Pancreas (tissue), 10 donors: ENCODE measurements around the gene SLC36A2. TPM values are rescaled to one million over a fixed set of nuclear protein-coding genes. Genes with fewer than 3 reads are reported as not detected.

Source experiments
- ATAC-seq, 4 donors: fragments of 200-7000 bp; cut with Tn5 transposase; one replicate each; pipeline versions ENCODE4 v1.8.0 to v1.9.1; 2020; ENCODE audit warnings: mild to moderate bottlenecking in 4 of 4, moderate library complexity in 4 of 4
- DNase-seq, 6 donors: peaks; one replicate each; pipeline ENCODE4 v3.0.0-alpha.2; 2020
- FAIRE-seq: peaks from 2 replicates; lab custom pipeline; 2012; peaks lifted over from hg19 to GRCh38; lab: Jason Lieb, UNC
- H3K27ac ChIP-seq, 4 donors: fragments of 200-600 bp; sonication (generic); 1 replicate in 3 of 4; 2 replicates in 1 of 4; pipeline versions ENCODE4 v1.5.0 to v1.8.0; 2020
- H3K27me3 ChIP-seq, 4 donors: fragments of 200-600 bp; one replicate each; pipeline ENCODE4 v1.8.0; 2021
- H3K36me3 ChIP-seq, 3 donors: fragments of 200-600 bp; sonication (generic) in 1 of 3; one replicate each; pipeline versions ENCODE4 v1.5.0 to v1.8.0; 2020 to 2021
- H3K4me1 ChIP-seq, 3 donors: fragments of 200-600 bp; one replicate each; pipeline ENCODE4 v1.8.0; 2021
- H3K4me3 ChIP-seq, 4 donors: fragments of 200-600 bp; sonication (generic) in 2 of 4; one replicate each; pipeline versions ENCODE4 v1.5.0 to v1.8.0; 2020 to 2021
- H3K9me3 ChIP-seq, 4 donors: fragments of 200-600 bp; one replicate each; pipeline ENCODE4 v1.8.0; 2021
- CTCF ChIP-seq, 4 donors: fragments of 200-600 bp; sonication (generic) in 3 of 4; IDR thresholded peaks; one replicate each; pipeline versions ENCODE4 v1.5.0 to v1.8.0; 2021; ENCODE audit warnings: antibody characterized with exemption in 4 of 4
- WGBS, 2 donors: extraction: QIAGEN DNeasy Blood & Tissue Kit; methylation state at CpG; one replicate each; pipeline ENCODE4 v1.1.7; 2013; 5-methylcytosine and 5-hydroxymethylcytosine counted together
- intact Hi-C, 3 donors: fragments of 100-400 bp; cut with DNase I; formaldehyde crosslinking; loops; one replicate each; pipeline versions ENCODE4 v1.11.1 to v1.14.2; 2022
- polyA plus RNA-seq, 2 donors: library from polyadenylated mRNA; stranded (reverse); fragments of 200-250 nt; gene quantifications; one replicate each; pipeline ENCODE4 v1.2.3, GENCODE V29; 2013
- total RNA-seq, 6 donors: library from RNA; stranded (reverse); fragmentation: NEBNext Ultra II Directional in 4 of 6; extraction: Animal tissue kit (Norgen Biotek cat#: 25700) in 4 of 6; gene quantifications; one replicate each; pipeline versions ENCODE4 v1.2.1 to v1.2.4, GENCODE V29; 2021 to 2023
- donor health status: healthy with polysubstance abuse.
- donor health status: DM: no; HTN: no; CAD: no; lungs with moderate emphysema.
- donor health status: DM: no; HTN: no; CAD: no.
- donor health status: control.
- donor health status: control.
- donor health status: Bipolar disorder and iron deficiency.
- donor health status: DM: yes; HTN: yes; CAD: no.
- donor health status: DM: no; HTN: no; CAD: no.
- donor health status: DM: no; HTN: no; CAD: no.
- donor health status: DM: yes; HTN: yes; CAD: no.

Gene SLC36A2
- total RNA-seq (not detected), polyA plus RNA-seq (not detected)

GRCh38 chr5:151347369-151347768, at the start of gene SLC36A2:
Gene SLC36A2 (minus strand): TSS chr5:151347559. CDS start chr5:151347460, 99 bp downstream.
- FAIRE-seq, result no peak
- 49 to 60% methylated on average over 8 of the region's 8 CpGs for WGBS, 2 donors
- Histone ChIP-seq H3K4me3 (no peak within 1 kb of the TSS), H3K27me3 (peaks cover 0 to 5% (median 0%) of the 10 kb centered on the region in 4 donors), H3K27ac (no peak within 1 kb of the TSS), H3K4me1 (no peaks in the 10 kb centered on the region), H3K9me3 (no peaks in the 10 kb centered on the region), H3K36me3 (no peaks in the 10 kb centered on the region)
- no peak for ATAC-seq
- intact Hi-C loops, result no loop called here
- DNase-seq, result no peak
- no peak for TF ChIP-seq CTCF (IDR thresholded peaks at IDR 0.05)

DNA sequence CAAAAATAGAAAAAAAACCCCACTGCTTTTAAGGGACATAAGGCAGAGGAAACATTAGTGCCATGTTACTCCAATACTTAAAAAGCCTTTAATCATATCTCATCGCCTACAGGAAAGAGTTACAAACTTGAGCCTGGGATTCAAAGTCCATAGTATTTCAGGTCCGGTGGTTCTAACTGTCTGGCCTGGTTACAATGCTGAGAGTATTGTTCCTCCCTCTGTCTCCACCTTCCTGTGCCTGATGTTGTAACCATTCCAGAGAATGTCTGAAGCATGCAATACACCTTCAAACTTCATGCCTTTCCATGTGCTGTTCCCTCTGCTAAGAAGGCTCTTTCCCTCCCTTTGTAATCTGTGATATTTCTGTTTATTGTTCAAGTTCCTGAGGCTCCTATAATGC, 41.6 kb upstream of the SLC36A2 start:
- H3K4me3 ChIP-seq, result no peak overlapping the region
- H3K9me3 ChIP-seq, result no peaks in the 10 kb centered on the region
- H3K4me1 ChIP-seq, result no peaks in the 10 kb centered on the region
- no peak overlapping the region for H3K27ac ChIP-seq
- no peaks in the 10 kb centered on the region for H3K27me3 ChIP-seq
- ATAC-seq (no peak), DNase-seq (no peak), FAIRE-seq (no peak)
- no peaks in the 10 kb centered on the region for H3K36me3 ChIP-seq
- no peak for TF ChIP-seq CTCF (IDR thresholded peaks at IDR 0.05)
- intact Hi-C loops, result no loop called here
- WGBS, 2 donors, result 47 to 51% methylated on average over 2 of the region's 2 CpGs

DNA sequence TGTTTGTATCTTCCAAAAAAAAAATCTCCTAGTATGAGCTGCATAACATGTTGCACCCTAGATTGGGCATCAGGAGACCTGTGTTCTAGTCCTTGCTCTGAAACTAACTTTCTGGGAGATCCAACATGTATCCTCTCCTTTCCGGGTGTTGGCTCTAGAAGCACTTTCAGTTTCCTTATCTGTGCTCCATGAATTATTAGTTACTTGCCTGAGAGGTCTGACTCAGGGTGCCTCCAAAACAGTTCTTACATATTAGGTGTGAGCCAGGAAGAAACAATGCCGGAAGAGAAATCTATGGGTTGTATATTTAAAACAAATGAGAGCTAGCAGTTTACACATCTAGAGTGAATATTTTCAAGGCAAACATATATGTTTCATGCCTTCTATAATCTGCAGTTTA, 36.7 kb upstream of the SLC36A2 start:
- Histone ChIP-seq H3K27me3 (no peaks in the 10 kb centered on the region), H3K27ac (no peak overlapping the region), H3K4me1 (no peaks in the 10 kb centered on the region), H3K4me3 (no peak overlapping the region), H3K36me3 (no peaks in the 10 kb centered on the region), H3K9me3 (no peaks in the 10 kb centered on the region)
- ATAC-seq (peak in 1 of 4 donors; percentile 58), FAIRE-seq (no peak), DNase-seq (no peak)
- intact Hi-C loops, result no loop called here
- TF ChIP-seq CTCF (IDR thresholded peaks at IDR 0.05), result no peak
- 57 to 65% methylated on average over 2 of the region's 2 CpGs for WGBS, 2 donors

GRCh38 chr5:151383011-151383410, 35.7 kb upstream of the SLC36A2 start:
- ATAC-seq (no peak), DNase-seq (no peak), FAIRE-seq (no peak)
- TF ChIP-seq CTCF (IDR thresholded peaks at IDR 0.05), result no peak
- Histone ChIP-seq H3K9me3 (no peaks in the 10 kb centered on the region), H3K4me1 (no peaks in the 10 kb centered on the region), H3K27ac (no peak overlapping the region), H3K36me3 (no peaks in the 10 kb centered on the region), H3K4me3 (no peak overlapping the region), H3K27me3 (no peaks in the 10 kb centered on the region)
- intact Hi-C loops, result no loop called here
- 69 to 71% methylated on average over 8 of the region's 8 CpGs for whole genome bisulfite sequencing, 2 donors

DNA sequence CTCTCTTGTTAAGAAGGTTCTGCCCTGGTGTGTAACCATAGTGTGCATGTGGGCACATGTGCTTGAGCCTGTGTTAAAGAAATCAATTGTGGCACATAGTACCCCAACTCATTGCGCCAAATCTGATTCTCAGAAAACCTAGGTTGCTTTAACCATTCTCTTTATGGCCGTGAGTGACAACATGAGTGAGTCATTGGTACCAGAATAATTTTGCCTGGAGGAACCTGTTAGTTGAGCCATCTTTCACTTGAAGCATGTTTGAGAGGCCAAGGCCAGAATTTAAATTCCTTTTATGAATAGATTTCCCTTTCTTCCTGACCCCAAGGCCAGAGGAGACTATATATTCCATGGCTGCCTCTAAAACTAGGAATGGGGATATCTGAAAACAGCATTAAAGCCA, 35.2 kb upstream of the SLC36A2 start:
- H3K9me3 ChIP-seq, result no peaks in the 10 kb centered on the region
- no peaks in the 10 kb centered on the region for H3K27me3 ChIP-seq
- no peak overlapping the region for H3K27ac ChIP-seq
- no peak for TF ChIP-seq CTCF (IDR thresholded peaks at IDR 0.05)
- no peak for FAIRE-seq
- H3K4me1 ChIP-seq, result no peaks in the 10 kb centered on the region
- DNase-seq, result no peak
- intact Hi-C loops, result no loop called here
- no peak for ATAC-seq
- H3K4me3 ChIP-seq, result no peak overlapping the region
- WGBS, 2 donors, result 74 to 83% methylated on average over 2 of the region's 2 CpGs
- no peaks in the 10 kb centered on the region for H3K36me3 ChIP-seq
